Activated T-cell treated with anti-CD3 and anti-CD28 coated beads, Interleukin-2, amount 50 U/mL, for 48 hours (primary cell): ENCODE data around the gene CABLES2.
"Not testable (repeated sequence)": the region's sequence is repeated elsewhere in the genome, so short reads cannot be mapped to it uniquely, and the experiment has no call there.

ENCODE experiments used
- DNase-seq, 2 experiments: peaks; one replicate each; pipeline ENCODE4 v3.0.0-alpha.2; 2020

The CABLES2 gene

DNA sequence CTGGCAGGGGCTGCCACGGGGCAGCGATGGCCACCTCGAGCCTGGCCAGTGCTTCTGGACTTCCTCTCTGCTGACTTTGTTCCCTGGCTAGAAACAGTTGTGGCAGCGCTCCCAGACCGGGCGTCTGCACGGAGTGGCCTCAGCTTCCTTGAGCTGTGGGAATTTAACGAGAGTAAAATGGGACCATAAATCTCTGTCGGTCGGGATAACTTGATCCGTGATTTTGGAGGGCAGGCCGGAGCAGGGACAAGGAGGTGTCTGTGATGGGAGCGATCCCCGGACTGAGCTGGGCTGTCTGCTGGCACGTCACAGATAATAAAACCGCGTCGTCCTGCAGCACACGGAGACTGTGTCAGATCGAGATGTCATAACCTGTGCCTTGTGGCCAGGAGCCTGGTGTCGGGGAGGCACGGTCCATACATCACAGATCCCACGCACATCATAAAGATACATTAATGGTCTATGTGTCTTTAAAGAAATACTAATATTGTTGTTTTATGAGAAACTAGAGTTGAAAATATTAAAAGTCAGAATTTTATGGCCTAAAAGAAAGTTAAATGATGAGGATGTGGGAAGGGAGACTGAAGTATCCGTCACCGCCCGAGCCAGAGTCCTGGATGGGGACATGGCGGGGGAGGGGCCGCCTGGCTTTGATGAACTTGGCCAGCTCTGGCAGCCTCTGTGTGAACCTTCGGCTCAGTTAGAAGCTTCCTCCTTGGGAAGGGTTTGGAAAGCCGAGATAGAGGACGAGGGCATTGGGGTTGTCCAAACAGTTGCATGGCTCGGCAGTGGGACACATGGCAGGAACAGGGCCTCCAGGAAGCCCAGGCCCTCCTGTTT, 26.8 kb upstream of the CABLES2 start:
- DNase-seq, result no peak

DNA sequence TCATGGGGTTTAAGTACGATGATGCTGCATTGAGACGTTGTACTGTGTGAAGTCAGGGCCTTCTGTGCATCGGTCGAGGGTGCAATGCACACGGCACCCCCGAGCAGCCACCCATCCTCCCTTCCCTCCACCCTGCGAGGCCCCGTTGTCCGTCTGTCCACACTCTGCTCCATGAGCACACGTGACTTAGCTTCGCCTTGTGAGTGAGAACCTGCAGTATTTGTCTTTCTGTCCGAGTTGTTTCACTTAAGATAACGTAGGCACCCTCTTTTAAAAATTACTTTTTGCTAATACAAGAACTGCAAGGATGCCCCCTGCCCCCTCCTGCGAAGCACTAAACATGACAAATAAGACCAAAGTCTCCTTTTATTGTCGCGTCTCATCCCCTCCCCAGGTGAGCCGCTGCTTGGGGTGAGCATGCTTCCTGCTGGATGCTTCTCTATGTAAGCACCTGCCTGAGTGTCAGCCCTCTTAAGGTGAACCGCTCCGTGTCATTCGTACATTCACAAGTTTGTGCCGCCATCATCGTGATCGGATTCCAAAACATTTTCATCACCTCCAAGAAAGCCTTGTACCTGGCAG, 23.9 kb upstream of the CABLES2 start:
- no peak for DNase-seq

DNA sequence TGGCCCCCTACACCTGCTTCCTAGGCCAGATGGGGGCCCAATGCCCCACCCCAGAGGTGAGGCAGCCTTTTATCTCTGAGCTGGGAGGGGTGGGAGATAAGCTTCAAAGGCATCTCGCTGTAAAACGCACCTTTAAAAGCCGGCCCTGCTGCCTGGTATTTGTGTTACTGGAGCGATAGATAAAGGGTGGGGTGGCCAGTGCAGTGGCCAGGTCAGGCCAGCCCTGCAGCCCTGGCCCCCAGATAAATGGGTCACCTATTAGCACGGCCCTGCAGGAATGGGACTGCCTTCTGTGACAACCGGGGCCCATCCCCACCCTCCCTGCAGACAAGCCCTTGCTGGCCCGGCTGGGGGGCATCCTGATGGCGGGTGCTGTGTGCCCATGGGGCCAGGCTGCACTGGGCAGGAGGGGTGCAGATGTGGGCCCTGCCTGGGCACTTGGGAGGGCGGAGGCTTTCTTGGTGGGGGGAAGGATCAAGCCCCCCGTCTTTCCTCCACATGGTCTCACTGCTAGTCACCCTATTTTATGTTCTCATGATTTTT, 23.3 kb upstream of the CABLES2 start:
- no peak for DNase-seq

DNA sequence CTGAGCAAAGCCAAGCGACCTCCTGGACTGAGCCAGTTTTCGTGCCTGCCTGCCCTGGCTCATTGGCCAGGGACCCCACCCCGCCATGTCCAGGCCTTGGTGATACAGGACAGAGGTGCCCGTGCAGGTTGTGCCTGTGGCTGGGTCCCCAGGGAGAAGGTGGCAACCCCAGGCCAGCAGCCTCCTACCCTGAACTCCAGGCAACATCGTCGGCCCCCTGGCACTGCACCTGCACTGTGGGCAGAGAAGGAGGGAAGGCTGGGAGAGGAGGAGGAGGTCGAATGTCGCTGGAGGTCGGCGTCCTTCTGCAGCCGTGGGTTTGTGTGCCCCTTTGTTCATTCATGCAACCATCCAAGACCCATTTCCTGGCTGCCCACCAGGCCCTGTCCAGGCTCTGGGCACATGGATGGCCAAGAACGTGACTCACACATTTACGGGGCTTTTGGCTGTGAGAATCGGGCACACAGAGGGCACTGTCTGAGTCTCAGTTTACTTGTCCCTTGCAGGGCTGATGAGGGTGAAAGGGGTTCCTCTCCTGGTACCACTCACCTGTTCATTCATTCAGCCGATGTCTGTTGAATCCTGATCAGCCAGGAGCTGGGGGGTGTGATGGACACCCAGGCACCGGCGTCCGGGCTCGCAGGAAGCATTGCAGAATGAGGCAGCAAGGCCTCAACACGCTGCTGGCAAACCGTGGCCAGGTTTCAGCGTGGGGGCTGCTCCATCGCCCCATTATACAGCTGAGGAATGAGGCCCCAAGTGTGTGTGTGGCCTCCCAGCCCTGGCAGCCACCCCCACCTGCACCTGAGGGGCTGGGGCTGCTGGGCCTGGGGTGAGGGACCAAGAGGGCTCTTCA, 22.6 kb upstream of the CABLES2 start:
- DNase-seq, result no peak

- DNase-seq, result no peak
These were observed 21.6 kb upstream of the CABLES2 start for GRCh38 chr20:62428396-62429295.

- no peak for DNase-seq
These were observed 20.9 kb upstream of the CABLES2 start for GRCh38 chr20:62428002-62428372.

- no peak for DNase-seq
These were observed 20.3 kb upstream of the CABLES2 start, which contains the start of gene RBBP8NL for GRCh38 chr20:62427172-62428001. TSS of gene RBBP8NL (minus strand) at chr20:62427539. CDS start at chr20:62419647, 7,892 bp downstream.

DNA sequence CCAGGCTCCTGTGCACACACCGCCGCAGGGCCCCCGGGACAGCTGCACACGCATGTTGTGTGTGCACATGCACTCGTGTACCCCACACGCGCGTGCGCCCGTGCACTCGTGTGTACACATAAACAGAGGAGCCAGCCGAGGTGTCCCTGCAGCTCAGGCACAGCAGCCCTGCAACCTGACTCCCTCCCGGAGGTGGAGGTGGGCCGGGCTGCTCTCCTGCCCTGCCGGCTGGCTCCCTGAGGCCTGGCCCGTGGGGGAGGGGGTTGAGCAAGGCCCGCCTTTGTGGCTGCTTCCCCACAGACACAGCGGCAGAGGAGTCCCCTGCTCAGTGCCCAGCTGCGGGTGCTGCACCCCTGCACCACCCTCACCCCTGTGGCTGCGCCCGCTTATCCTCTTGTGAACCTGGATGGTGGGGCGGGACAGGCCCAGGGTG, 19.6 kb upstream of the CABLES2 start:
- no peak for DNase-seq

DNA sequence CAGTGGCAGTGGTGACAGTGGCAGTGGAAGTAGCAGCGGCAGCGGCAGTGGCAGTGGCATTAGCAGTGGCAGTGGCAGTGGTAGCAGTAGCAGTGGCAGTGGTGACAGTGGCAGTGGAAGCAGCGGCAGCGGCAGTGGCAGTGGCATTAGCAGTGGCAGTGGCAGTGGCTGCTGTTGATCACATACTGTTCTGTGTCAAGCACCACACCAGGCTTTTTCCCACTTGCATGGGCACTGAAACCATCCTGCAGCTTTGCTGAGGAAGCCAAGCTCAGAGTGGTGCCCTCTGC, 18.9 kb upstream of the CABLES2 start:
- DNase-seq, result not testable (repeated sequence)

DNA sequence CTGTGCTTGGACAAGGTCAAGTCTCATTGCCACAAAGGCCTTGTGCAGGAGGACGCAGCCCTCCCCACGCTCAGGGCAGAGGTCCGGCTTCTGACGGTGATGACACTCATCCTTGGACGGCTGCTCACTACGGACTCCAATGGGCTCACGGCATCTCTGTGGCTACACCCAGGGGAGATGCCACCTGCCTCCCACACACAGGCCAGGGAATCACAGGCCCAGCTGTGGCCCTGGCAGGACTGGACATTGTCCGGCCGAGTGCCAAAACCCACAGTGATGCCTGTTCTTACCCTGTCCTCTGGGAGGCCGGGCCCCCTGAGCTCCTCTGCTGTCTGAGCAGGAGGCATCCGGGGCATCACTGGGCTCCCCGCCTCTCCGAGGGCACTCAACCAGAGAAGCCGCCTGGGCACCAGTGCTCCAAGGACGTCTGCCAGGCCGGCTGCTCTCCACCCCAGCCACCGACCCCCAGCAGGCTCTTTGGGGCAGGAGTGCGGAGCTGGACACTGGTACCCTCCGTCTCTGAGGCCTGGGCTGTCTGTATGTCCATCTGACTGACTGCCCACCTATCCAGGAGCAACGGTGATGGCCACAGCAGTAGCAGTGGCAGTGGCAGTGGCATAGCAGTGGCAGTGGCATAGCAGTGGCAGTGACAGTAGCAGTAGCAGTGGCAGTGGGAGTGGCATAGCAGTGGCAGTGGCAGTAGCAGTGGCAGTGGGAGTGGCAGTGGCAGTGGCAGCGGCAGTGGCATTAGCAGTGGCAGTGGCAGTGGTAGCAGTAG, 18.4 kb upstream of the CABLES2 start:
- DNase-seq, result no peak

GRCh38 chr20:62424249-62425107, 17.4 kb upstream of the CABLES2 start:
- no peak for DNase-seq

- no peak for DNase-seq
These were observed 16.2 kb upstream of the CABLES2 start for GRCh38 chr20:62423326-62423706.

DNA sequence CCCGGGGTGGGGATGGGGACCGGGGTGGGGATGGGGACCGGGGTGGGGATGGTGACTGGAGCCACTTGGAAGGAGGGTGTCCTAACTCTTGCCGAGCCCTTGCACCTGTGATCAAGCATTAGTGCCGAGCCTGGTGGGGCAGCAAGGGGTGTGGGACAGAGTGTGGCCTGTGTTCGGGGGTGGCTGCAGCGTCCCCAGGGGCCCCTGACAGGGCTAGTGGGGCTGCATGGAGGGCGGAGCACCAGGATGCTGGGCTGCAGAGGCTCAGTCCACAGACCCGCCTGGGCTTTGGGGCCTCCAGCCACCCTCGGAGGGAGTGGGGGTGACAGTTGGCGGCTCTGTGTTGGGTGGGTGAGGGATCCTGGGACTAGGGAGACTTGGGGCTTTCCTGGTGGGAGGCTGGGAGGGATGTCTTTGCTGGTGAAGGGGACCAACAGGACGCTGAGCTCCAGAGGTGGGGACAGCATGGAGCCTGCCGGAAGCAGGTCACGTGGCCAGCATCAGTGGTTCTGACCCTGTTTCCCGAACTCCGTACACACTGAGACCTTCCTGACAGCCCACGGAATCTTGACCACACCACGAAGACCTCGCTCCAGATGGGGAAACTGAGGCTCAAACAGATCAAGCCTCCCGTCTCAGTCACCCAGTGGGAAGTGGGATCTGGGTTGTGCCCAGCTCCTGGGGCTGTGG, 15.7 kb upstream of the CABLES2 start:
- DNase-seq, result no peak

DNA sequence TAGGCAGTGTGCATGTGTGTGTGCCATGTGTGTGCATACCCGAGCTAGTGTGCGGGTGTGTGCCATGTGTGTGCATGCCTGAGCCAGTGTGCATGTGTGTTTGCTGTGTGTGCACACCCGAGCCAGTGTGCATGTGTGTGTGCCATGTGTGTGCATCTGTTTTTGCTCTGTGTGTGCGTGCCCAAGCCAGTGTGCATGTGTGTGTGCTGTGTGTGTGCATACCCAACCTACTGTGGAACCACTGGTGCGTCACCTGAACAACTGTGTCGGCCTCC, 14.6 kb upstream of the CABLES2 start:
- DNase-seq, result no peak

- DNase-seq, result no peak
These were observed 14.0 kb upstream of the CABLES2 start for GRCh38 chr20:62420846-62421715.

- DNase-seq, result no peak
These were observed 12.7 kb upstream of the CABLES2 start for GRCh38 chr20:62419759-62420158.

- DNase-seq, result no peak
These were observed 11.8 kb upstream of the CABLES2 start for GRCh38 chr20:62418709-62419487.
